Measurements from ENCODE around the gene SLC35D2. TPM values are rescaled to one million over a fixed set of nuclear protein-coding genes. Genes with fewer than 3 reads are reported as not detected.

SLC35D2 gene
- total RNA-seq, 1 experiment from 2014 or later, result 14.6 TPM

DNA sequence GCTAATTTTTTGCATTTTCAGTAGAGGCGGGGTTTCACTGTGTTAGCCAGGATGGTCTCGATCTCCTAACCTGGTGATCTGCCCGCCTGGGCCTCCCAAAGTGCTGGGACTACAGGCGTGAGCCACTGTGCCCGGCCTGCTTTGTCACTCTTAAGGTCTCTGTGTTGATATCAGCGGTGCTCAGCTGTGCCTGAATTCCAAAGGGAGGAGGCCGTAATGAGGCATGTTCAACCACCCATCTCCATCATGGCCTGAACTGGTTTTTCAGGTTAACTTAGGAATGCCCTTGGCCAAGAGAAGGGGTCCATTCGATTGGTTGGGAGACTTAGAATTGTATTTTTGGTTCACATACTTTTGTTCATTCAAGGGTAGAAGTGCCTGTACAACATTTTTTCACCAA lies 103.6 kb downstream of the SLC35D2 start:
- H3K27ac Mint-ChIP-seq, result no peak overlapping the region
- TF ChIP-seq, protein P1, sequence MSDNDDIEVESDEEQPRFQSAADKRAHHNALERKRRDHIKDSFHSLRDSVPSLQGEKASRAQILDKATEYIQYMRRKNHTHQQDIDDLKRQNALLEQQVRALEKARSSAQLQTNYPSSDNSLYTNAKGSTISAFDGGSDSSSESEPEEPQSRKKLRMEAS (CRISPR knock-in tag; IDR thresholded peaks at IDR 0.05), result no peak
- TF ChIP-seq, protein P2, sequence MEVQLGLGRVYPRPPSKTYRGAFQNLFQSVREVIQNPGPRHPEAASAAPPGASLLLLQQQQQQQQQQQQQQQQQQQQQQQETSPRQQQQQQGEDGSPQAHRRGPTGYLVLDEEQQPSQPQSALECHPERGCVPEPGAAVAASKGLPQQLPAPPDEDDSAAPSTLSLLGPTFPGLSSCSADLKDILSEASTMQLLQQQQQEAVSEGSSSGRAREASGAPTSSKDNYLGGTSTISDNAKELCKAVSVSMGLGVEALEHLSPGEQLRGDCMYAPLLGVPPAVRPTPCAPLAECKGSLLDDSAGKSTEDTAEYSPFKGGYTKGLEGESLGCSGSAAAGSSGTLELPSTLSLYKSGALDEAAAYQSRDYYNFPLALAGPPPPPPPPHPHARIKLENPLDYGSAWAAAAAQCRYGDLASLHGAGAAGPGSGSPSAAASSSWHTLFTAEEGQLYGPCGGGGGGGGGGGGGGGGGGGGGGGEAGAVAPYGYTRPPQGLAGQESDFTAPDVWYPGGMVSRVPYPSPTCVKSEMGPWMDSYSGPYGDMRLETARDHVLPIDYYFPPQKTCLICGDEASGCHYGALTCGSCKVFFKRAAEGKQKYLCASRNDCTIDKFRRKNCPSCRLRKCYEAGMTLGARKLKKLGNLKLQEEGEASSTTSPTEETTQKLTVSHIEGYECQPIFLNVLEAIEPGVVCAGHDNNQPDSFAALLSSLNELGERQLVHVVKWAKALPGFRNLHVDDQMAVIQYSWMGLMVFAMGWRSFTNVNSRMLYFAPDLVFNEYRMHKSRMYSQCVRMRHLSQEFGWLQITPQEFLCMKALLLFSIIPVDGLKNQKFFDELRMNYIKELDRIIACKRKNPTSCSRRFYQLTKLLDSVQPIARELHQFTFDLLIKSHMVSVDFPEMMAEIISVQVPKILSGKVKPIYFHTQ (CRISPR knock-in tag; IDR thresholded peaks at IDR 0.05), result no peak
- TF ChIP-seq, protein P3, sequence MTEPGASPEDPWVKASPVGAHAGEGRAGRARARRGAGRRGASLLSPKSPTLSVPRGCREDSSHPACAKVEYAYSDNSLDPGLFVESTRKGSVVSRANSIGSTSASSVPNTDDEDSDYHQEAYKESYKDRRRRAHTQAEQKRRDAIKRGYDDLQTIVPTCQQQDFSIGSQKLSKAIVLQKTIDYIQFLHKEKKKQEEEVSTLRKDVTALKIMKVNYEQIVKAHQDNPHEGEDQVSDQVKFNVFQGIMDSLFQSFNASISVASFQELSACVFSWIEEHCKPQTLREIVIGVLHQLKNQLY (CRISPR knock-in tag; IDR thresholded peaks at IDR 0.05), result no peak
- TF ChIP-seq, protein P4, sequence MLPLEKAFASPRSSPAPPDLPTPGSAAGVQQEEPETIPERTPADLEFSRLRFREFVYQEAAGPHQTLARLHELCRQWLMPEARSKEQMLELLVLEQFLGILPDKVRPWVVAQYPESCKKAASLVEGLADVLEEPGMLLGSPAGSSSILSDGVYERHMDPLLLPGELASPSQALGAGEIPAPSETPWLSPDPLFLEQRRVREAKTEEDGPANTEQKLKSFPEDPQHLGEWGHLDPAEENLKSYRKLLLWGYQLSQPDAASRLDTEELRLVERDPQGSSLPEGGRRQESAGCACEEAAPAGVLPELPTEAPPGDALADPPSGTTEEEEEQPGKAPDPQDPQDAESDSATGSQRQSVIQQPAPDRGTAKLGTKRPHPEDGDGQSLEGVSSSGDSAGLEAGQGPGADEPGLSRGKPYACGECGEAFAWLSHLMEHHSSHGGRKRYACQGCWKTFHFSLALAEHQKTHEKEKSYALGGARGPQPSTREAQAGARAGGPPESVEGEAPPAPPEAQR (CRISPR knock-in tag; IDR thresholded peaks at IDR 0.05), result no peak
- TF ChIP-seq, protein P5, sequence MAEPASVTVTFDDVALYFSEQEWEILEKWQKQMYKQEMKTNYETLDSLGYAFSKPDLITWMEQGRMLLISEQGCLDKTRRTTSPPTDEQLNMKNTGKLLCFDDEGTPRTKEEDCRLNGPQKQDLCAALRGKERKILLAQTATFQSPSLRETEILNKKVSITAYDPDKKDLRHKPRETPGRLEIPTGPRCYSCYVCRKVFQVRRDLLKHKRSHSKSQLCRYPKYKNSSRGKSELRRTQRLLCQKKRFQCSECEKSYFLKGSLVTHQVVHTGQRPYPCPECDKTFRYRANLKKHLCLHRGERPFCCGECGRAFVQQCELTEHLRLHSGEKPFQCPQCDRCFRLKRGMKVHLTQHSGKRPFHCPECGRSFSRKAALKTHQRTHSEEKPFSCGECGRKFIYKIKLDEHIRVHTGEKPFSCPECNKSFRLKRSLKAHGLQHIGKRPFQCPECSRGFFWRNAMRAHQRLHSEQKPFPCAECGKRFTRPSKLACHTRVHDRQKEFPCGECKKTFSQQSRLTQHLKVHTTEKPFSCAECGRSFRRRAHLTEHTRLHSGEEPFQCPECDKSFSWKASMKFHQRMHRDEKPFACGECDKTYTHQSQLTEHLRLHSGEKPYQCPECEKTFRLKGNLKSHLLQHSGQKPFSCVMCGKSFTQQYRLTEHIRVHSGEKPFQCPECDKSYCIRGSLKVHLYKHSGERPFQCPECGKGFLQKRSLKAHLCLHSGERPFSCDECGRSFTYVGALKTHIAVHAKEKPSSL (CRISPR knock-in tag; conservative IDR thresholded peaks at IDR 0.05), result no peak
- TF ChIP-seq SOX15 (CRISPR knock-in tag; IDR thresholded peaks at IDR 0.05) (no peak), CREM (CRISPR knock-in tag; IDR thresholded peaks at IDR 0.05) (no peak)
- CTCF ChIA-PET, result interaction anchor here (0.7 kb wide), 1 partner anchor 173 kb away, joined by 3 read pairs; no protein-coding TSS in a partner anchor
- ATAC-seq (peak; percentile 55), DNase-seq (ENCODE audit: low spot score) (no peak)
- peaks cover 12% of the 10 kb centered on the region for H3K27me3 Mint-ChIP-seq (ENCODE audit: low read depth)
- H3K9me3 Mint-ChIP-seq, result peaks cover 63% of the 10 kb centered on the region
- POLR2A ChIA-PET, result no interaction called here
- H3K36me3 Mint-ChIP-seq, result peaks cover 46% of the 10 kb centered on the region
- no peak overlapping the region for H3K4me3 Mint-ChIP-seq
- peaks cover 19% of the 10 kb centered on the region for H3K4me1 Mint-ChIP-seq

DNA sequence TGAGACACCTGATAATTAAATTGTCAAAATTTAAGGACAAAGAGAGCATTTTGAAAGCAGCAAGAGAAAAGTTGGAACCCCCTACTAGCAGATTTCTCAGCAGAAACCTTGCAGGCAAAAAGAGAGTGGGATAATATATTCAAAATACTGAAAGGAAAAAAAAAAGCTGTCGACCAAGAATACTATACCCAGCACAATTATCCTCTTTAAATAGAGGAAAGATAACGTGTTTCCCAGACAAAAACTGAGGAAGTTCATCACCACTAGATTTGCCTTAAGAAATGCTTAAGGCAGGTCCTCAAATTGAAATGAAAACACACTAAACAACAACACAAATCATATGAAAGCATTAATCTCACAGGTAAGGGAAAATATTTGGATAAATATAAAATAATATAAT lies 108.6 kb downstream of the SLC35D2 start:
- POLR2A ChIA-PET, result no interaction called here
- TF ChIP-seq, protein P6, sequence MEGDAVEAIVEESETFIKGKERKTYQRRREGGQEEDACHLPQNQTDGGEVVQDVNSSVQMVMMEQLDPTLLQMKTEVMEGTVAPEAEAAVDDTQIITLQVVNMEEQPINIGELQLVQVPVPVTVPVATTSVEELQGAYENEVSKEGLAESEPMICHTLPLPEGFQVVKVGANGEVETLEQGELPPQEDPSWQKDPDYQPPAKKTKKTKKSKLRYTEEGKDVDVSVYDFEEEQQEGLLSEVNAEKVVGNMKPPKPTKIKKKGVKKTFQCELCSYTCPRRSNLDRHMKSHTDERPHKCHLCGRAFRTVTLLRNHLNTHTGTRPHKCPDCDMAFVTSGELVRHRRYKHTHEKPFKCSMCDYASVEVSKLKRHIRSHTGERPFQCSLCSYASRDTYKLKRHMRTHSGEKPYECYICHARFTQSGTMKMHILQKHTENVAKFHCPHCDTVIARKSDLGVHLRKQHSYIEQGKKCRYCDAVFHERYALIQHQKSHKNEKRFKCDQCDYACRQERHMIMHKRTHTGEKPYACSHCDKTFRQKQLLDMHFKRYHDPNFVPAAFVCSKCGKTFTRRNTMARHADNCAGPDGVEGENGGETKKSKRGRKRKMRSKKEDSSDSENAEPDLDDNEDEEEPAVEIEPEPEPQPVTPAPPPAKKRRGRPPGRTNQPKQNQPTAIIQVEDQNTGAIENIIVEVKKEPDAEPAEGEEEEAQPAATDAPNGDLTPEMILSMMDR (IDR thresholded peaks at IDR 0.05), result no peak
- TF ChIP-seq, protein P7, sequence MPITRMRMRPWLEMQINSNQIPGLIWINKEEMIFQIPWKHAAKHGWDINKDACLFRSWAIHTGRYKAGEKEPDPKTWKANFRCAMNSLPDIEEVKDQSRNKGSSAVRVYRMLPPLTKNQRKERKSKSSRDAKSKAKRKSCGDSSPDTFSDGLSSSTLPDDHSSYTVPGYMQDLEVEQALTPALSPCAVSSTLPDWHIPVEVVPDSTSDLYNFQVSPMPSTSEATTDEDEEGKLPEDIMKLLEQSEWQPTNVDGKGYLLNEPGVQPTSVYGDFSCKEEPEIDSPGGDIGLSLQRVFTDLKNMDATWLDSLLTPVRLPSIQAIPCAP (CRISPR knock-in tag; IDR thresholded peaks at IDR 0.05), result no peak
- TF ChIP-seq, protein P8, sequence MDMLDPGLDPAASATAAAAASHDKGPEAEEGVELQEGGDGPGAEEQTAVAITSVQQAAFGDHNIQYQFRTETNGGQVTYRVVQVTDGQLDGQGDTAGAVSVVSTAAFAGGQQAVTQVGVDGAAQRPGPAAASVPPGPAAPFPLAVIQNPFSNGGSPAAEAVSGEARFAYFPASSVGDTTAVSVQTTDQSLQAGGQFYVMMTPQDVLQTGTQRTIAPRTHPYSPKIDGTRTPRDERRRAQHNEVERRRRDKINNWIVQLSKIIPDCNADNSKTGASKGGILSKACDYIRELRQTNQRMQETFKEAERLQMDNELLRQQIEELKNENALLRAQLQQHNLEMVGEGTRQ (CRISPR knock-in tag; IDR thresholded peaks at IDR 0.05), result no peak
- TF ChIP-seq, protein P3 (CRISPR knock-in tag; IDR thresholded peaks at IDR 0.05), result no peak
- TF ChIP-seq NR1H2 (CRISPR knock-in tag; IDR thresholded peaks at IDR 0.05) (no peak), MXD4 (CRISPR knock-in tag; IDR thresholded peaks at IDR 0.05; ENCODE audit: borderline replicate concordance) (no peak)
- TF ChIP-seq, protein P9, sequence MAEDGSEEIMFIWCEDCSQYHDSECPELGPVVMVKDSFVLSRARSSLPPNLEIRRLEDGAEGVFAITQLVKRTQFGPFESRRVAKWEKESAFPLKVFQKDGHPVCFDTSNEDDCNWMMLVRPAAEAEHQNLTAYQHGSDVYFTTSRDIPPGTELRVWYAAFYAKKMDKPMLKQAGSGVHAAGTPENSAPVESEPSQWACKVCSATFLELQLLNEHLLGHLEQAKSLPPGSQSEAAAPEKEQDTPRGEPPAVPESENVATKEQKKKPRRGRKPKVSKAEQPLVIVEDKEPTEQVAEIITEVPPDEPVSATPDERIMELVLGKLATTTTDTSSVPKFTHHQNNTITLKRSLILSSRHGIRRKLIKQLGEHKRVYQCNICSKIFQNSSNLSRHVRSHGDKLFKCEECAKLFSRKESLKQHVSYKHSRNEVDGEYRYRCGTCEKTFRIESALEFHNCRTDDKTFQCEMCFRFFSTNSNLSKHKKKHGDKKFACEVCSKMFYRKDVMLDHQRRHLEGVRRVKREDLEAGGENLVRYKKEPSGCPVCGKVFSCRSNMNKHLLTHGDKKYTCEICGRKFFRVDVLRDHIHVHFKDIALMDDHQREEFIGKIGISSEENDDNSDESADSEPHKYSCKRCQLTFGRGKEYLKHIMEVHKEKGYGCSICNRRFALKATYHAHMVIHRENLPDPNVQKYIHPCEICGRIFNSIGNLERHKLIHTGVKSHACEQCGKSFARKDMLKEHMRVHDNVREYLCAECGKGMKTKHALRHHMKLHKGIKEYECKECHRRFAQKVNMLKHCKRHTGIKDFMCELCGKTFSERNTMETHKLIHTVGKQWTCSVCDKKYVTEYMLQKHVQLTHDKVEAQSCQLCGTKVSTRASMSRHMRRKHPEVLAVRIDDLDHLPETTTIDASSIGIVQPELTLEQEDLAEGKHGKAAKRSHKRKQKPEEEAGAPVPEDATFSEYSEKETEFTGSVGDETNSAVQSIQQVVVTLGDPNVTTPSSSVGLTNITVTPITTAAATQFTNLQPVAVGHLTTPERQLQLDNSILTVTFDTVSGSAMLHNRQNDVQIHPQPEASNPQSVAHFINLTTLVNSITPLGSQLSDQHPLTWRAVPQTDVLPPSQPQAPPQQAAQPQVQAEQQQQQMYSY (CRISPR knock-in tag; IDR thresholded peaks at IDR 0.05), result no peak
- Mint-ChIP-seq H3K36me3 (peaks cover 36% of the 10 kb centered on the region), H3K9me3 (peaks cover 64% of the 10 kb centered on the region), H3K27ac (no peak overlapping the region), H3K4me1 (peaks cover 12% of the 10 kb centered on the region), H3K27me3 (ENCODE audit: low read depth) (peaks cover 8% of the 10 kb centered on the region), H3K4me3 (no peak overlapping the region)
- DNase-seq (ENCODE audit: low spot score) (no peak), ATAC-seq (no peak)
- CTCF ChIA-PET, result no interaction called here
